HG03432 (cell line): Measurements from ENCODE around the gene GUCA2B.

ENCODE experiments used
- ATAC-seq: cut with Tn5 transposase; IDR thresholded peaks from one replicate; pipeline ENCODE4 v1.9.1; 2021; ENCODE audit warnings: mild to moderate bottlenecking, moderate library complexity; ENCODE audit not compliant: unreplicated experiment

The GUCA2B gene

DNA sequence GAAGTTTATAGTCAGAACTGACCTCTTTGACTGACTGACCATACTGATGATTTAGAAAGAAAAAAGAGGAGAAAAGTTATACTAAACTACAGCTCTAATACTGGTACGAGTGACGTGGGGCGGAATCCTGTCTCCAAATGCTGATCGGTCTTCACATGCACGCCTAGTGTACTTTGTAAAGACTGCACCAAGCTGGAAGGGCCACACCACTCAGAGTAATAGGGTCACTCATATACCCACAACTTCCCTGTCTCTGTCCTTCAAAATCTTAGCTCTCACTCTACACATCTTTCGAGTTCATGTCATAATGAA lies 30.7 kb downstream of the GUCA2B start:
- ATAC-seq: no peak

DNA sequence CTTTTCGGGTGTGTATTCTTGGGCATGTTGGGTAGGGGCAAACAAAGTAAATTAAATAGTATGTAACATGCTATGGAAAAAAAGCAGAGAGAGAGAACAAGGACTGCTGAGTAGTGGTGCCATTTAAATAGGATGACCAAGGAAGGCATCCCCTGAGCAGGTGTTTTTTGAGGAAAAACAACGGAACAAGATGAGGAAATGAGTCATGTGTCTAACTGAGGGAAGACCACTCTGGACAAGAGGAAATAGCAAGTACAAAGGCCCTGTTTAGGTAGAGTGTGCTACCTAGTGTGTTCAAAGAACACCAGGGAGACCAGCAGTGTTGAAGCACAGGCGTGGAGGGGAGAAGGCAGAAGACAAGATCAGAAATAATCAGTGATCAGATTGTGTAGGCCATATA lies 31.4 kb downstream of the GUCA2B start:
- ATAC-seq: no peak

DNA sequence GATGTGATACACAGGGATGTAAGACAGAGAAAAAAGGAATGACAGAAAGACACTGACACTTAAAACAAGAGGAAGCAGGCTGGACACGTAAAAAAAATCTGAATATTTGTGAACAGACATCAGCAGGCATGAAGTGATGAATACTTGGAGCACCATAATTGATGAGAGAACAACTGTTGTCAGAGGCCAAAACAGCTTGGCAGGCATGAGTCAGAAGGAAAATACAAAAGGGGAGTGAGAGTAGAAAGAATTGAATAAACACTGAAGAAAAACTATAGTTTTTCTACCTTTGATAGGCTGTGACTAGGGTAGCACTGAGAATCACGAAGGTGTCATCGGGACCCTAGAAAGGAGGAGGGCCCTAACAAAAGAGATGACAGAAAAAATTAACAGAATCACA lies 32.9 kb downstream of the GUCA2B start:
- ATAC-seq: no peak

DNA sequence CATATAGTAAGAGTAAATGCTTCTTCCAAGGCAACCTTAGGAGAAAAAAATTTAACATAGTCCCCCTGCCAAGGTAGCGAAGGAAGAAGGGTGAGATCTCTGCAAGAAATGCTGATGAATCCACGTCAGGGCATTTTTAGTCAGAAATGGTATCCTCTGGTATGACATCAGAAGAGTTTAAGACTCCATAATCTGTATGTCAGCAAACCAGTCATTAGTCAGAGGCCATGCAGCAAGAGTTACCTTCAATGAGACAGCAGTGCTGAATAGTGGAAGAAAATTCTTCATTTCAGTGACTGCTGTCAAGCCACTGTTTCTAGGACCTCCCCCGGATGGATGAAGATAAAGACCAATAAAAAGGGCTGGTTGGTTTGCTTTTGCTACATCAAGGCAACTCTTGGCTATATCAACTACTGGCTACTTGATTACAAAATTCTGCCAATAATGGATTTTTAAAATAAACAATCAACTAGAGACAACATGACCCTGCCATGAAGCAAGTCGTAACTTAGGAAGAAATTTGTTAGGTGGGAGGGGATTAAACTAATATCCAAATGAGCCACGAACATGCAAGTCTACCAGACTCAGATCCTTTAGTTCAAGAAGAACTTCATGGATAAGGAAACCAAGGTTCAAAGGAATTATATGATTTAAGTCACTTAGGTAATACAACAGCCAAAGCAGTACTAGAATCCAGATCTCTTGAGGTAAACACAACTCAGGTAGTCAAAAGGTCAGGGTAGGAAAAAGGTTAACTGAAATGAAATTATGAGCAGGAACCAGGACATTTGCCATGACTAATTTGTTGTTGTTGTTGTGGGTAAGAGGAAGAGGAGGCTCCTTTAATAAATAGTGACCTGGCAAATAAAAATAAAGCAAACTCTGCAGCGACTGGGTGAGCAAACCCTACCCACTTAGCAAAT lies 37.0 kb downstream of the GUCA2B start:
- ATAC-seq: no peak

DNA sequence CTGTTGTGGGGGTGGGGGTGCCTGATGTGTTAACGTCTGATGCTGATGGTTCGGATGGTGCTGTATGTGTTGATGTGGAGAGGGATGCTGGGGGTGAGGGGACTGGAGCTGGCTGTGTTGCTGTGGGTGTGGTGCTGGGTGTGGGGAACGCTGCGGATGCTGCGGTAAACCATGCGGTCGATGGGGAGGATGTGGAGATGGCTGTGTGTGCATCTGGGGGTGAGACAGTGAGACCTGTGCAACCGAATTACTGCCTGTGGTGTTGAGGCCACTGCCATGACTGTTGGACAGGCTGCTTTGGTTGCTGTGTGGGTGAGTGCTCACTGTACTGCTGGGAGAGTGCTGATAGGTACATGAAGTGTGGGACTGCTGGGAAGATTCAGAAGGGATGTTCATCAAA lies 38.1 kb downstream of the GUCA2B start:
- no peak for ATAC-seq

DNA sequence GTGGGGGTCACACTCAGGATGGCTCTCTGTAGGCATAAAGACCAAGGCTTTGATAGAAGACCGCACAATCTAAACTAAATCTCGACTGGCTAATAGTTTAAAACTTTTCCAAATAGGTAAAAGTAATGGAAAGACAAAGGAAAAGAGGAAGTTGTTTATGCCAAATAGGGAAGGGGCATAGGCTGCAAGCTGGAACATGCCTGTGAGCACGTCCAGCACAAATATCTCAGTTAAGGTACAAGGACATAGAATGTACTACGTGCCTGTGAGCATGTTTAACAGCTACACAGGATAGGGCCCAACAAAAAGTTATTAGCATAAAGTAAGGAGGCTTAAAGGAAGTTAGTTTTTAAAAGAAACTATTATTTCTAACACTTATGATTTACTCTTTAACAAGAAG lies 38.9 kb downstream of the GUCA2B start:
- no peak for ATAC-seq

DNA sequence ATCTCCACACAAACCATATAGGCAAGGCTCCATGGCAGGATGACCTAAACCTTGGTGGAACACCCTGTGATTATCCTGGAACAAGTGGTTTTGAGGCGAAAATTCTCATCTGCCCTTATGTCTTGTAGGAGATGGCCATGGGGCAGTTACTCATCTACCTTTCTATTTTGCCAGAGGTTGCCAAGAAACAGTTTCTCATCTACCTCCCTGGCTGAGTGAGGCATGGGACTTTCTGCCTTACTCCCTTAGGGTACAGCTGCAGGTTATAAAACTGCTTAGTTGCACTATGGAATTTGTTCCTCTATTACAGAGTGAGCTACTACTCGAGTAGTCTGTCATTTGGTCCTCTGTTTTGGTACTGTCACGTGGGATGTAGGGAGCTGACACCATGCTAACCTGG lies 42.6 kb downstream of the GUCA2B start:
- ATAC-seq: no peak

- ATAC-seq: no peak
Observed at GRCh38 chr1:42198251-42198650, 45.0 kb downstream of the GUCA2B start.

DNA sequence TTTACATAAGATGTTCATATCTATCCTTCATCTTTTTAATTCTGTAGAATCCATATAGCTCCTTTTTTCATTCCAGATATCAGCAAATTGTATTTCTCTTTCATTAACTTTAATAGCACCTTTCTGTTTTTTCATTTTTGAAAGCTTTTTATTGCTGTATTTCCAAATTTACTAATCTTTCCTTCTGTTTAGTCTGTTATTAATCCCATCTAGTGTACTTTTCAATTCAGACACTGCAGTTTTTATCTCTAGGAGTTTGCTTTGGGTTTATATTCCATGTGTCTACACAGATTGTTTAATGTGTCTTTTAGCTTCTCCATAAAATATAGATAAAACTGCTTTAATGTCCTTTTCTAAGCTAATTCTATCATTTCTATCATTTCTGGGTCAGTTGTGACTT lies 48.8 kb downstream of the GUCA2B start:
- no peak for ATAC-seq
